Activated naive CD8-positive, alpha-beta T cell treated with anti-CD3 and anti-CD28 coated beads, Interleukin-2, amount 50 U/mL, for 16 hours (primary cell): Measurements from ENCODE around the gene DDX1.

ENCODE experiments used
- DNase-seq: peaks from one replicate; pipeline ENCODE4 v3.0.0-alpha.2; 2020; ENCODE audit warnings: low read depth, low spot score

DDX1 gene

DNA sequence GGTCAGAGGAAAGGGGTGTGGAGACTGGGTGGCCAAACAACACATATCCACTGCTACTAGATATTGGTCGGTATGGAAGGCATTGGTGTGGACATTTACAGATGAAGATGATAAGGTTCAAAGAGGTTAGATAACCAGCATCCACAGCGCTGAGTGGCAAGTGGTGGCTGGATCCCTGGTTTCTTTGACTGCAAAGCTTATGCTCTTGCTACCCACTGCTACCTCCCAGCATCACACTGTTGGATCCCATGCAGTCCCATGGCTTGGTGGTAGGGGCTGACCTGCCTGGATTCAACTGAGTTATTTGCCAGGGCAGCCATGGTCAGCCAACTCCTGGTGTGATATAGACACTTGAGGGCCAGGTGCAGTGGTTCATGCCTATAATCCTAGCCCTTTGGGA is 53.6 kb downstream of the DDX1 start:
- no peak for DNase-seq

DNA sequence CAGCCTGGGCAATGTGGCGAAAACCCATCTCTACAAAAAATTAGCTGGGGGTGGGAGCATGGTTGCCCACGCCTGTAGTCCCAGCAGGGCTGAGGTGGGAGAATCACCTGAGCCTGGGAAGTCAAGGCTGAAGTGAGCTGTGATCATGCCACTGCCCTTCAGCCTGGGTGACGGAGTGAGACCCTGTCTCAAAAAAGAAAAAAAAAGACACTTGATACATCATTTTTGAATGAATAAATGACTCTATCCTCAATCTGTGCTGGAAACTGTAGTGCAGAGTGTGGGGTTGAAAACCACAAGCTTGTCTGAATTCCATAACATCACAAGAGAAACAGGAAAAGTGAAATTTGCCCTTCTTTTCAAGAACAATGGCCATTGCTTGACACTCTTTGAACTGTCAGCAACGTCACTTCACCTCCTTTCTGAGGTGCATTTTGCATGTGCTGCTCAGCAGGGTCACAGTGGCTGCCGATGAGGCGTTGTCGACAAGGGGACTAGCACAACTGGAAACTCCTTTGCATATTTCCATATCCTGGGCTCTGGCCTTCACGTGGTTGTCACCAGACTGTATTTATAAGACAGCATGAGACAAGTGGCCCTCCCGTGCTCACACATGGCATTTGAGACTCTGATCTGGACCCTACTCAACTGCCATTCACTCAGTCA is 54.2 kb downstream of the DDX1 start:
- DNase-seq: no peak

DNA sequence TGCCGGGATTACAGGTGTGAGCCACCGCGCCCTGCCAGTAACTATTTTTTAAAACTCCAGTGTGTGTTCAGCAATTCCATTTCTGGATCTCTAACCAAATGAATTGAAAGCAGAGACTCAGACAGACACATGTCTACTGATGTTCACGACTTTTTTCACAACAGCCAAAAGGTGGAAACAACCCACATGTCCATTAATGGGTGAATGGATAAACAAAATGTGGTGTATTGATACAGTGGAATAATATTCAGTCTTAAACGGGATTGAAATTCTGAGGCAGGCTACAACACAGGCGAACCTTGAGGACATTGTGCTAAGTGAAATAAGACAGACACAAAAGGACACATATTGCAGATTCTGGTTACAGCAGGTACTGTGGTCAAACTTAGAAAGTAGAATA is 55.0 kb downstream of the DDX1 start:
- DNase-seq: no peak

DNA sequence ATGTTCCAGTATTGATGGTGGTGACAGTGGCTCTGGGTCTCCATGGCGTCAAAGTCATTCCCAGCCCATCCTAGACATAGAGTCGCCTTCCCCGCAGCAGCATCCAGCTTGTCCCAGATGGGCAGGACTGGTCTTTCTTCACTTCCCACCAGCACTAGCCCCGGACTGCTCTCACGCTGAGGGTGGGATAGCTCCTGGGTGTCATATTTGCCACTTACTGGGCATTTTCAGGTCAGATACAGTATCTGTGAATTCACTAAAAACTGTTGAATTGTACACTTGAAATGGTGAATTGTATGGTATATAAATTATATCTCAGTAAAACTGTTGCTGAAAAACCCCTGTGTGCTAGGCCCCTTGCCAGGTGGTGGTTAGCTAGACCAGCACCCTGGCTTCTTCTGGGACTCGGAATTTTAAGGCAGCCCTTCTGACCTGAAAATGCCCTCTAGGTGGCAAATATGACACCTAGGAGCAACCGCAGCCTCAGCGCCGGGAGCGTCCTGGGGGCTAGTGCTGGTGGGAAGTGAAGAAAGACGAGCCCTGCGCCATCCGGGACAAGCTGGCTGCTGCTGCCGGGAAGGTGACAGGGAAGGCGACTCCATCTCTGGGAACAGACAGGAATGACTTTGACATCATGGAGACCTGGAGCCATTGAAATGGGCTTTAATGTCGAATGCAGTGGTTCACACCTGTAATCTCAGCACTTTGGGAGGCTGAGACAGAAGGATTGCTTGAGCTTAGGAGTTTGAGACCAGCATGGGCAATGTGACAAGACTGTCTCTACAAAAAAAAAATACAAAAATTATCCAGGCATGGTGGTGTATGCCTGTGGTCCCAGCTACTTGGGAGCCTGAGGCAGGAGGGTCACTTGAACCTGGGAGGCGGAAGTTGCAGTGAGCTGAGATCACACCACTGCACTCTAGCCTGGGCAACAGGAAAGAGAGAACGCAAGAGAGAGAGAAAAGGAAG is 56.2 kb downstream of the DDX1 start:
- DNase-seq: no peak

DNA sequence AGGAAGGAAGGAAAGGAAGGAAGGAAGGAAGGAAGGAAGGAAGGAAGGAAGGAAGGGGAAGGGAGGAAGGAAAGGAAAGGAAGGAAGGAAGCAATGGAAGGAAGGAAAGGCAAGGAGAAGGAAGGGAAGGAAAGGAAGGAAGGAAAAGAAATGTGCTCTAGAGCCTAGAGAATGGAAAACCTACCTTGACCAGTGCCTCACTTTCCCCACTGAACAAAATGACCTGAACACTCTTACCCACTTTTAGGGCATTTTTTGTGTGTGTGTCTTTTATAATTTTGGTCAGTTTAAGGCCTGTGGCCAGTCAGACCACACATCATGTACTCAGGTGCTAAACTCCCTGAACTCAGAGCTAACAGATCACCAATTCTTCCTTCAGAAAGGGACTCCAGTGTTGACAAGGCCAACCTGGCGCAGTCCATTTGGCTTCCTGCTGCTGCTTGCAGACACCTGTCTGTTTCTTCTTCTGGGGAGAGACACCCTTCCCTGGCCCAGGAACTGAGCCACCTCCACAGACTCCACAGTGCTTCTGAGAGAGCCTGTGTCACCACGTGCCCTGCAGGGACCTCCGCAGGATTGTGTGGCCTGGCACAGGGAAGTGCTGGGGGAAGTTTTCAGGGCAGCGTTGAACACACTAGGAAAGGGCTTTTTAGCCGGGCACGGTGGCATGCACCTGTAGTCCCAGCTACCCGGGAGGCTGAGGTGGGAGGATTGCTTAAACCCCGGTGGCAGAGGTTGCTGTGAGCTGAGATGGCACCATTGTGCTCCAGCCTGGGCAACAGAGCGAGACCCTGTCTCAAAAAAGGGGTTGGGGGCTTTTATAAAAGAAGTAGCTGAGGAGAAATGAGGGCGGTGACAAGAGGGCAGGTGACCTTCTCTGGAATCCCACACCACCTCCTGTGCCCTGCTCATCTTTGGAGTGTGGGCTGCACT is 57.2 kb downstream of the DDX1 start:
- no peak for DNase-seq

DNA sequence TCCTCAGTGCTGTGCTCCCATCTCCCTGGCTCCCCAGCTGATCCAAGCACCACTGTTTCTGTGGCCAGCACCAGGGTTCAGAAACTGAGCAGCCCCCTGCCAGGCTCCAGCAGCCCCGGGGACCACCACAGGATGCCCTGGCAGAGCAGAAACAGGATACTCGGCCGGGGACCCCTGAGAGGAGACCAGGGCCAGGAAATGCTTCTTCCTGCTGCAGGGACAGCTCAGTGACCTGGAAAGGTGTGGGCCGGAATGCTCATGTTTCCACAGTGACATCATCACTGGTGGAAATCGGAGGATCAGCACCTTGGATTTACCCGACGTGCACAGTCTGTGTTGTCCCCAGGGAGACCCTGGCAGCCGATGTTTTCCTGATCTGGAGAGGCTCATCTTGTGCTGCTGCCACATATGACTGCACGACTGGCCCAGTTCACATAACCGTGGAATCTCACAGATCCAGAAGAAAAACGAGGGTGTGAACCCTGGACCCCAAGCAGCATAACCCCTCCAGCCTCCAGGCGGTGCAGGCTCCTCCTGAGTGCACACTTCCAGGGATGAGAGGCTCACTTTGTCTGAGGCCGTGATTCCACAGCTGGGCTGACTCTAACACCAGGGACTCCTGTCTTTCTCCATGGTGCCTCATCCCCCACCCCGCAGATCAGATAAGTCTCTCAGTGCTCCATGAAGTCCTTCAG is 58.0 kb downstream of the DDX1 start:
- no peak for DNase-seq

DNA sequence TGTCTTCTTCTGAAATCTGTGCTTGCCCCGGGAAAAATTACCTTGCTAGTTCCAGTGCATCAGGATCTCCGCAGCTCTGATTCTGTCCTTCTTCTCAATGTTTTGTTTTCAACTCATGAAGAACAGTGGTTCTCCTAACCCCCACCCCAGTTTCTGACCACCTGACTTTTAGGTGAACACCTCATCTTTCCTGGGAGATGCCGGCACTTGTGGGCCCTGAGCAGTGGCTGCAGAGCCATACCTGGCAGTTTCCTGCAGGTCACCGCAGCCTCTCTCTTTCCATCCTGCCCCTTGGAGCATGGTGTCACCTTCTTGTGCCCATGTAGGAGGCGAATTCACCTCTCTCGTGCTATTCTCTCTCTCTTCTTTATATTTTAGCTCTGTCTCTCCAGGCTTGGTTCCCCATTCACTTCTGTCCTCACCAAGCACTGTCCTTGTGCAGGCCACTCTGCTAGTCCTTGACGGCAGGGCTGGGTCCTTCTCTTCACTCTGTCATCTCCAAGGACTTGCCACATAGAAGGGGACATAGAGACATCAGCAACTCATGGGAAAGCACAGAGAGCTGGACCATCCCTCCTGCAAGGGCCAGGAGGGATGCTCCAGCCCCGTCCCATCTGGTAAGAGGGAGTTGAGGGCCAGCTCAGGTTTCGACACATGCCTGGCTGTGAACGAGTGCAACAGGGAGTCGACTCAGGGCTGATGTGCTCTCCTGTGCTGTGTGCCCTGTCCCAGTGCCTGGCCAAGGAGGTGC is 59.1 kb downstream of the DDX1 start:
- no peak for DNase-seq

DNA sequence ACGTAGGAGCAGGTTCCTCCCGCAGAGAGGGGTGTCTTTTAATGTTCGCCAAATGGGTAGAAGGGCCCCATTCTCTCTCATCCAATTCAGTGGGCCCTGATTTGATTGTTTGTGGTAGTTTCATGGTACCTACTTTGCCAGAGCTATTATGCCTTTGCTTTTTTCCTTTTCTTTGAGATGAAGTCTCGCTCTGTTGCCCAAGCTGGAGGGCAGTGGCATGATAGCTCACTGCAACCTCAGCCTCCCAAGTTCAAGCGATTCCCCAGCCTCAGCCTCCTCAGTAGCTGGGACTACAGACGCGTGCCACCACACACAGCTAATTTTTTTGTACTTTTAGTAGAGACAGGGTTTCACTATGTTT is 59.7 kb downstream of the DDX1 start:
- no peak for DNase-seq

DNA sequence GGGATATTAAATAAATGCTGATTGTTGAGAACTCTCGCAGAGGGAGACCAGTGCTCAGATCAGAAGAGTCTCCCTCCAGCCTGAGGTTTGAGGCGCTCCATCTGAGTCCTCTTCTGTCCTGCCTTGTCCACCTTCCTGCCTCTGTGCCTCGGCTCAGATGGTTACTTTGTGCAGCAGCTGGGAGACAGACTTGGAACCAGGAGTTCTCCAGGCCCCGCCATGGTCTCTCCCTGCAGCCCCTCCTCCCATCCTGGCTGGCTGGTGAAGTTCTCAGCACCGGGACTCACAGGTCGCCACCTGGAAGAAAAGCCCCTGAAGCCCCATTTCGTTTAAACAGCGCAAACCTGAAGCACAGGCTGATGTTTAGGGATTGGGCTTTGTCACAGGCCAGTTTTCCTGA is 60.6 kb downstream of the DDX1 start:
- DNase-seq: no peak

DNA sequence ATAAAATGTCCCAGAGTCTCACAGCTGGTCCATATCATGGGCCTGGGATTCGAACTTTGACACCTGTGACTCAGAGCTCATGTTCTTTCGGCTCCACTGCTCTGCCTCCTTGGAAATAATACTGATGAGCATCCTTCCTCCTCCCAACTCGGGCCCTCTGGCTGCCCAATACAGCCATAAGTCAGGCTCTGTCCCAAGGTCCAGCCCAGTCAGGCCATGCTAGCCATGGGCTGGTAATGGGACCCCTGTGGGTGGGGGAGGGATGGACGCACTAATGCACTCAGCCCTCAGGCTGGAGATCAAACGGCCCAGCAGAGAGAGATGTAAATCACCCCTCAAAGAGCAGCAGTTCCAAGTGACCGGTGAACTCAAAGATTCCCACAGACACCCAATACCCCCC is 61.1 kb downstream of the DDX1 start:
- no peak for DNase-seq

DNA sequence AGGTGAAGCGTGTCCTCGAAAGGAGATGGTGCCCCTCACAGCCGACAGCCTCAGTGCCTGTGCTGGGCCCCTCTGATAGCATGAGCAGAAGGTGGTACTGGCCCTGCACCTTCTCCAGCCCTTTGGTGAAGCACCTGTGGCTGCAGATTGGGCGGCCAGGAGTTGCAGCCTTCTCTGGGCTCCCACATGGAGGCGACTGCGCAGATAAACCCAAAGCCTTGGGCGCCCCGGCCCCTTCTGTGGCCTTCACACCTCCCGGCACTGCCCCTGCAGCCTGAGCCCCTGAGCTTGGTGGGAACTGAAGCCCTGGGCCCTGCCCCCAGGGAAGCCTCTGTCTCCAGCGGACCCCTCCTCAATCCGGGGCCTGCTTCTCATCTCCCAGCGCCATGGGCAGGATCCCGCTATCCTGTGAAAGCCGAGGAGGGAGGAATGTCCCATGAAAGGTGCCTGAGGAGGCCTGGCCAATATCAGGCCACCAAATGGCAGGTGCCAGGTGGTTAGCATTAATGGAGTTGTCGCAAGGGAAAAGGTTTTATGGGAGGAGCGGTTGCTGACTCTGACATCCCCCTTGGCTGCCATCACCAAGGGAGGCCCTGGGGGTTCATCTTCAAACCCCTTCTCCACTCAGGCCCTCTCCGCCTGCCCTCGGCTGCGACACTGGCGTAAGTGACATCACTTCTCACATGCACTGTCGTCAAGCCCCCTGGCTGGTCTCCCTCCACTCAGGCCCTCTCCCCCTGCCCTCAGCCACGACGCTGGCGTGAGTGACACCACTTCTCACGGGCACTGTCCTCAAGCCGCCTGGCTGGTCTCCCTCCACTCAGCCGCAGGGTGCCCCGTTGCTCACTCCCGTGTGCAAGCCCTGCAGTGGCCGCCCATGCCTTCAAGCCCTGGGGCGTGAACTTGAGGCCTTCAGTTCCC is 62.4 kb downstream of the DDX1 start:
- DNase-seq: no peak

DNA sequence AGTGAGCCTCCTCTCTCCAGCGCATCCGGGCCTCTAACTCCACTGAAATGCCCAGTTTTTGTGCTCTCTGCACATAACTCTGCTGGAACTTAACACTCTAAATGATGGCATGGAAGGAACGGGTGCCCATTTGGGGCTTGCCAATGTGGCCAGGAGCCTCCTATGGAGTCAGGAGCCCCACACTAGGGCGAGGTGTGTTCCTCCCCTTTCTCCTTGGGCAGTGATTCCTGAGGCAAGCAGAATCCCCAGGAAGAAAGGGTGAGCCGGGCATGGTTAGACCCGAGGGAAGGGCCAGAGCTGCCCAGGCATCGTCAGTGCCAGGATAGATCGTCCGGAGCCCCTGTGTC is 63.0 kb downstream of the DDX1 start:
- DNase-seq: no peak

DNA sequence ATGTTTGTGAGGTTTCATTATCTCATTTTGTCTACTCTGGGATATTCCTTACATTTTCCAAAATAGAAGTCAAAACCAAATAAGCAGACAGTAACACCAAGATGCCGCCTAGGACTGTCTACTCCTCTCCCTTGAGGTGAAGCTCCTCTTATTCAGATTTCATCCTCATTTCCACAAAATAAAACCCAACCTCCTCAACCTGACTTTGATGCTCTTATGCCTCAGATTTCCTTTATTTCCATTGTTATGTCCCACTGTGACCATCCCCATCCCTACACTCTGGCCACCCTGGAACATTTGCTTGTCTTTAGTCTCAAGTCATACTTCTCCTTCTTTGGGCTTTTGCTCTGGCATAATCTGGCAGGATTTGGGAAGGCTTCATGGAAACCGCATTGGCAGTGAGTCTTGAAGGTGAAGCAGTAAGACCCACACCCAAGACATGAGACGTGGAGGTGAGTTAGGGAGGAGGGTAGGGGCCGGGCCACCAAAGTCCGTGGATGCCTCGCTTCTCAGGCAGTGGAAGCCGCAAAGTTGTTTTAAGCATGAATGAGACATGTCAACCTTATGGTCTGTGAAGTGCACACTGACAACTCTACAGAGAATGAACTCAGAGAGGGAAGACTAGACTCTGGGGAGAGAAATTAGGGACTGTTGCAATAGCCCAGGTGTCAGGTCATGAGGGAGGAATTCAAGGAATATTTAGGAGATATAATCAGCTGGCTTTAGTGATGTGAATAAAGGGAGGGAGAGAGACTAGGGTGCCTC is 63.6 kb downstream of the DDX1 start:
- DNase-seq: no peak

DNA sequence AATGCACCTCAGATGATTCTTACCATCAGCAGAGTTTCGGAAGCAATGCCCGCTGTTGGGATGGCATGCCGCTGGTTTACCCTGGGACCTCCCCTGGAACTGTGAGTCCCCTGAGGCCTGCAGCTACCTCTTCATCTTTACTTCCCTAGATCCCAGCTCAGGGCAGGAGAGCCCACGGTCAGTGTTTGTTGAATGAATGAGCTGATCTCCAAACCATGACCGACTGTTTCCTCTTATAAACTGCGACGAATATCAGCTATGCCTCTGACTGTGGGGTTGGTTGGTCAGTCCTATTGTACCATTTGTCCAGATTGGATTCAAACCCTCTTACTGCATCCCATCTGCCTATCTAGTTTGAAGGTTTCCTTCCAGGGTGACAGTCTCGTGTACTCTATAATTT is 64.4 kb downstream of the DDX1 start:
- no peak for DNase-seq

DNA sequence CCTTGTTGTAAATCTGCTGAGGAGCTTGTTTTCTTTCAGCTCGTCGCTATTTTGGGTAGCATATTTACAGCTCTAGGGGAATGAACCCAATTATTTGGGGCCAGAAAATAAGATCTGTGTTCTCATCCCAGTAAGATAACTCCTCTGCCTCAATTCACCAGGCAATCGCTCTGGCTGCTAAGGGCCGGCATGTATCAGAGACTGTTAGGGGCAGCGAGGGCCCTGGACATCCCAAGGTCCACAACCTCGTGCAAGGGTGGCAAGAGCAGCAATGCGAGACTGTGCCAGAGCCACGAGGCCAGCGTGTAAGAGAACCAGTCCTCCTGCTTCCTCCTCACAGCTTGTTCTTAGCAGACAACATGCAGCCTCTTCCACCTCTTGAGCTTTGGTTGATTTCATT is 66.1 kb downstream of the DDX1 start:
- no peak for DNase-seq

DNA sequence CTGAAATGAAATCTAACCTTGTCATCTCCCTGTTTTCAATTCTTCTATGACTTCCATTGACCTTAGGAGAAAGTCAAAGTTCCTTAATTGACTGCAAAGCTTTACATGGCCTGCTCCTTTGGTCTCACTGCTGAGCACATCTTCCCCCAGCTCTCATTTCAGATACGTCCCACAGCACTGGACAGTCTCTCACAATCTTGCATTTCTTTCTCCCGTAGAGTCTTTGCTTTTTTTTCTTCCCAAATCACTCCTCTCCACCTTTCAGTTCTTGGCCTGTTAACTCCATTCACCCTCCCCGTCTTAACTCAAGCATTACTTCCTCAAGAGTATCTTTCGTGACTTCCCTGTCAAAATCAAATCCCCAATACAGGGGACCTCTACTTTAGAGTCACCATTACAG is 67.2 kb downstream of the DDX1 start:
- no peak for DNase-seq

DNA sequence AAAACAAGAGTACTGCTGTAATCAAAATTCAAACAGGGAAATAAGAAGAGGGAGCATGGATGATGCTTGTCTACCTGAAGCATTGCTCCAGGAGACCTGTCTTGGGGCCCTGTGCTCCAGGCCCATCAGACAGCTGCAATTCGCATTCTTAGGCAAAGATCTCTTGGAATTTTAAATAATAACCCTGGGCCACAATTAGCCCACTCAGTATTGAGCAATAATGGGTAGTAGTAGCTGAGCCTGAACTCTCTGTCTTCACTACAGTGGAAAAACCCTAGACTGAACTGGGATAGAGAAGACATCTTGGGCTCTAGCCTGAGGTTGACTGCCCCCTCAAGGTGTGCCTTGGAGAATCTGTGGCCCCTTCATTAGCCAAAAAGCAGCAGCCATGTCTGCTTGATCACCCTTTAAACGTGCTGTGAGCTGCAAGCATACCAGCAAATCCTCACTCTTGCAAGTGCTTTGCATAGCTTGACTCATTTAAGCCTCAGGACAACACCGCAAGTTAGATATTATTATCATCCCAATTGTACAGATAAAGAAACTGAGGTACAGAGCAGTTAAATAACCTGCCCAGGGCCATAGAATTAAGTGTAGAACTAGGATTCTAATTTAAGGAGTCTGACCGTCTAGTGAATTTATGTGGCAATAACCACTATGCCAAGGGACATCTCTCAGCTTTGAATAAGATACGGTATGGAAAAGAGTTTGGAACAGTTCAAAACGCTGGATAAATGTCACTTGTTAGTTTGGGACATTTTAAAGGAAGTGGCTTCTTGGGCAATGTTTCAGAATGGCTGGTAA is 69.0 kb downstream of the DDX1 start:
- DNase-seq: no peak

DNA sequence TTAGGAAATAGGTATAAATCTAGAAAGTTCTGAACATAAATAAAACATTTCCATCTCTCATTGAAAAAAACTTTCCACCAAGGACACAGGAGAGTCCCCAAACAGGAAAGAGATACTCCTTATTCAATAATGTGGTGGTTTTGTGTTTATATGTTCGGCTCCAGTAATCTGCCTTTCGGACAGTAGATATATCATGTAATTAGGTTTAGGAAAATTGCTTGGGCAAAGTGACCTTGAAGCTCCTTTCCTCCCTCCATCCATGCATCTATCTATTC is 69.6 kb downstream of the DDX1 start:
- DNase-seq: no peak

DNA sequence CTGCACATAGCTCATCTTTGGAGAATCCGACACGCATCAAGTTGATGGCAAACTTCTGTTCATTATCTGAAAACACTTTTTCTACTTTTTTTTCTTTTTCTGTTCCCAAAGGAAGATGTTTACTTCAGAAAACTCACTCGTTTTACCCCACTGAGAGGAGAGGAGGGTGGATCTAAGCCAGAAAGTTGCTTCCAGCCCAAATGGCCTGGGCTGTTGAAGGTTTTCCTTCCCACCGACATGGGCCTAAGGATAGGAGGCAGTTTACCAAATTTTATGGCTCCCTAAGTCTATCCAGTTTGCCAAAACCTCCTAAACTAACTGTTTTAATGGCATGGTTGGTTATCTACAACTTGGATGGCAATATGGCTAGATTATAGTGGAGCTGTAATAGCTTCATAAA is 70.4 kb downstream of the DDX1 start:
- no peak for DNase-seq
